Fibroblast of skin of scalp (primary cell): ENCODE measurements around the gene LPP.

Source experiments
- DNase-seq: peaks from one replicate; pipeline ENCODE4 v3.0.0-alpha.2; 2013

The LPP gene

GRCh38 chr3:188135271-188135670 is 18.7 kb upstream of the LPP start:
- no peak for DNase-seq

GRCh38 chr3:188137051-188137450 is 16.9 kb upstream of the LPP start:
- DNase-seq = no peak

GRCh38 chr3:188139466-188139865 is 14.5 kb upstream of the LPP start:
- no peak for DNase-seq

- DNase-seq = no peak
Measured at GRCh38 chr3:188146219-188146618, 7.7 kb upstream of the LPP start.

- no peak for DNase-seq
Measured at GRCh38 chr3:188147782-188148181, 6.2 kb upstream of the LPP start.

GRCh38 chr3:188148318-188148717 is 5.6 kb upstream of the LPP start:
- no peak for DNase-seq

GRCh38 chr3:188149587-188149986 is 4.4 kb upstream of the LPP start:
- DNase-seq = no peak

GRCh38 chr3:188150982-188151381 is 3.0 kb upstream of the LPP start:
- no peak for DNase-seq

- peak; percentile 64 for DNase-seq
Measured at GRCh38 chr3:188151438-188151837, 2.5 kb upstream of the LPP start.

GRCh38 chr3:188152660-188153436 is 1.1 kb upstream of the LPP start:
- DNase-seq = peak; percentile 72

- peak; percentile 98 for DNase-seq
Measured at GRCh38 chr3:188153437-188154013, 432 bp upstream of the LPP start.

GRCh38 chr3:188154809-188155574 is 1.0 kb downstream of the LPP start:
- DNase-seq = peak; percentile 36

- DNase-seq = no peak
Measured at GRCh38 chr3:188156056-188156455, 2.1 kb downstream of the LPP start.

GRCh38 chr3:188157407-188157806 is 3.5 kb downstream of the LPP start:
- no peak for DNase-seq

GRCh38 chr3:188157971-188158370 is 4.0 kb downstream of the LPP start:
- no peak for DNase-seq

- DNase-seq = no peak
Measured at GRCh38 chr3:188158731-188159310, 4.9 kb downstream of the LPP start.

- DNase-seq = no peak
Measured at GRCh38 chr3:188160751-188161150, 6.8 kb downstream of the LPP start.

- no peak for DNase-seq
Measured at GRCh38 chr3:188164248-188164687, 10.3 kb downstream of the LPP start.

GRCh38 chr3:188165596-188165995 is 11.6 kb downstream of the LPP start:
- no peak for DNase-seq

- no peak for DNase-seq
Measured at GRCh38 chr3:188166441-188166840, 12.5 kb downstream of the LPP start.

- no peak for DNase-seq
Measured at GRCh38 chr3:188168186-188168585, 14.2 kb downstream of the LPP start.

GRCh38 chr3:188168648-188169047 is 14.7 kb downstream of the LPP start:
- DNase-seq = no peak

GRCh38 chr3:188169830-188170455 is 16.0 kb downstream of the LPP start:
- DNase-seq = no peak
